HG02798 (cell line): ENCODE results near the gene SPINK4.

Source experiments
- ATAC-seq: cut with Tn5 transposase; IDR thresholded peaks from one replicate; pipeline ENCODE4 v1.9.1; 2021; ENCODE audit warnings: mild to moderate bottlenecking; ENCODE audit not compliant: unreplicated experiment, poor library complexity

Gene SPINK4

DNA sequence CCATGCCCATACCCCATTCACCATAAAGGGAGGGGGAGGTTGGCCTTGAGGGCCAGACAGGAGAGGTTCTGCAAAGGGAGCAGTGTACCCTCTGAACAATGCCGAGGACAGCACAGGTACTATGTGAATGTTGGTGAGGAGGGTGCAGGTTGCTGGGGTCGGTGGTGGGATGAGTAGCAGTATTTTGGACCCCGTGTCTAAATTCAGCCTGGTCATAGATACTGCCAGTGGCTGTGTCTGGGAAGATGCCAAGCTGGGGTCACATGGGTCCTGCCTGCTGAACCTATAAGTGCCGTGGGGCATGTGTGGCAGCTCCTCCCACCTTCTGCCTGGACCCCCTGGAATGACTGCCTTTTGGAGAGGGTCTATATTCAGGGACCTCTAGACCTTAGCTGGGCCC lies 11.4 kb upstream of the SPINK4 start:
- no peak for ATAC-seq

DNA sequence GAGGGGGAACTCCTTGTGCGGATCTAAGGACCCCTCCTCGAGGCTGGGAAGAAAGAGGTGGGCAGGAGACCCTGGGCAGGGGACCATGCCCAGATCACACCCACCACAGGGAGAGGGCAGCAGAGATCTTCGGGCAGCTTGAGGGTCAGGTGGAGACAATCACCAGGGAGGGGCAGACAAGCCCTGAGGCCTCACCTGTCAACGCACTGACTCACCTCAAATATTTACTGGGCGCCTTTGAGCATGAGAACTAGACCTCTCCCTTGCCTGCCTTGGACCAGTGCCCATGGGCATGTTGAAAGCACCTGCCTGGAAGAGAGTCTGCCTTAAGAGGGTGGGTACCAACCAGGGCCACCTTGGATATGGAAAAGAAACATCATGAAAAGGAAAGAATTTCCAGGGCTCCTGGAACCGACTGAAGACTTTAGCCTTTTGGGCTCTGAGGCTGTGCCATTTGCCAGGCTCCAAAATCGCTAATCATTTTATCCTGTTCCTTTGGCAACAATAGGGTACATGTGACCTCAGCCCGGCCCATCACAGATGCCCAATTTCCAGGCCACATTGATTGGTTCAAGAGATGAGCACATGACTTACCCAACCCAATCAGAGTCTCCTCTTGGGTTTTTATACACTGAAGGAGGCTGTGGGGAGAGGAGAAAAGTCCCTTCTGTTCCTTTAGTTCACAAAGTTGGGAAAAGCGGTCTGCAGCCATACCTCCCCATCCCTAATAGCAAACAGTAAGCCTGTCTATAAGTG lies 10.4 kb upstream of the SPINK4 start:
- no peak for ATAC-seq

DNA sequence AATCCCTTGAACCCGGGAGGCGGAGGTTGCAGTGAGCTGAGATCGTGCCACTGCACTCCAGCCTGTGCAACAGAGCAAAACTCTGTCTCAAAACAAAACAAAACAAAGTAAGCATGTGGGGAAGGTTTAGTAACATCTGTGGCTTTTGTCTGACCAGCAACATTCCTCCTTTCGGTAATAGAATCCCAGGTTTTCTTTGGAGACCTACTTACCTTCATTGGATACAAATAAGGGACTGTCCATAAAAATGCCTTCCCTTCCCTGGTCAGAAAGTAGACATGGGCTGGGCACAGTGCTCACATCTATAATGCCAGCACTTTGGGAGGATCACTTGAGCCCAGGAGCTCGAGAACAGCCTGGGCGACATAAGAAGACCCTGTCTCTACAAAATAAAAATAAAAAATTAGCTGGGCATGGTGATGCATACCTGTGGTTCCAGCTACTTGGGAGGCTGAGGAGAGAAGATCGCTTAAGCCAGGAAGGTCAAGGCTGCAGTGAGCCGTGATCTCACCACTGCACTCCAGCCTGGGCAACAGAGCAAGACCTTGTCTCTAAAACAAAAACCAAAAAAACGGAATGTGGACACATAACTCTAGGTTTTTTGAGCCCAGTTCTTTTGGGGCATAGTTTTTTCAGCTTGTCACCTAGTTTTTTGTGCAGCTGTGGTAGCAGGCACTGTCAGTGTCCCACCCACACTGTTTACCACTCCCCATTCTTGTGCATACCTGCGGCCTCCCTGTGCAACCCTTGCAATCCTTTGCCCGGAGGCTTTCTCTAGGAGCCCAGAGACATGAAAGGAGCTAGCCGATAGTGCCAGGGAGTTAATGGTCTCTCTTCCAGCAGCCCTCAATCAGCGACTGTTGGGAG lies 9.0 kb upstream of the SPINK4 start:
- ATAC-seq: no peak

DNA sequence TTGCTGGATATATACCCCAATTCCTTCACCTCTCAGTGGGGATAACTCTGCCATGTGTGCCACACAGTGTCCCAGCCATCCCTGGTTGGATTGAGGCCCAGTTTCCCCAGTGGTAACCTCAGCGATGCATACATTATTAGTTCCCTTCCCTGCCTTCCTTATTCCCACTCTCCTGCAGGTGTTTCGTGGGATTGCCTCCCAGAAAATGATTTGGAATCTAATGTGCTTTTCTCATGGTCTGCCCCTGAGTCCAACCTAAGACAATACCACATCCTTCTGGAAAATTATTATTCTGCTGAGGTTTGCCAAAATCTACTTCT lies 8.4 kb upstream of the SPINK4 start:
- ATAC-seq: no peak

DNA sequence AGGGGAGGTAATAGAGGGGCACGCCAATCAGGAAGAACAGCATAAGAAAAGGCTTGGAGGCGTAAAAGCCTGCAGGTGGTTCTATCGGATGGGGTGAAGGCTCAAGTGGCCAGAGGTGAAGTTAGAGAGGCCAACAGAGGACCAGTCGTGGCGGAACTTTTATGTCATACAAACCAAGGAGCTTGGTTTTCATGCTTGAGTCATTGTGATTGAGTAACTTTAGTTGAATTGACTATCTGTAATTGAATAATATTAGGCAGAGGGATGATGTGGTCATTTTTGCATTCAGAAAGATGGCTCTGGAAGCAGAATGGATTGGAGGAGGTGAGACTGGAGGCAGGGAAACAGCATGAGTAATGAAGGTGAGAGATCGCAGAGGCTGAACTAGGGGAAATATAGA lies 7.2 kb upstream of the SPINK4 start:
- ATAC-seq: no peak

DNA sequence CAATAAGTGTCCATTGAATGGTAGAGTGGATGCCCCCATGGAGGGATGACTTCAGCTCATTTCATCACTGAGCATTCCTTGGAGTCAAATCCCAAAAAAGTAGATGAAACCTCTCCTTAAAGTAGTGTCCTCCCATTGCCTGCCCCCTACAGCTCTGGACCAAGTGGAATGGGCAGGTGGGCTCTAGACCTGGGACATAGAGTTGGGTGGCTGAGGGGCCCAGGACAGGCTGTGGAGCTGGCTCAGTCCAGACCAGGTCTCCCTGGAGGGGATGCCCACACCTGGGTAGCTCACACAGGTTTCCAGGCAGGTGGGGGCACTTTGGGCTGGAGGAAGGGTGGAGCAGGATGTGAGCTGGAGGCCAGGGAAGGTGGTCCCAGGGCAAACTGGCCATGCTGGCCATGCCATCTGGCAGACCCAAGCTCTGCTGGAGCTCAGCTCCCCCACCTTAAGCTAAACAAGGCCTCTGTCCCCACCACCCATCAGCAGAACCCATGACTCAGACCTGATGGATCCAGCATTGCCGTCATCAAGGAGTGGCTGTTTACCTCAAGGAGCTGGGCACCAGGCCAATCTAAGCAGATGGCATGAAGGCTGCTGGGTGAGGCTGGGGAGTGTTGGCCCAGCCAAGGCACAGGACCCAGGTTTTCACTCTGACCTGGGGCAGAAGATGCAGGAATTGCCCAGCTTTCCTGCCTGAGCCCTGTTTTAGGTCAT lies 6.2 kb upstream of the SPINK4 start:
- ATAC-seq: no peak

DNA sequence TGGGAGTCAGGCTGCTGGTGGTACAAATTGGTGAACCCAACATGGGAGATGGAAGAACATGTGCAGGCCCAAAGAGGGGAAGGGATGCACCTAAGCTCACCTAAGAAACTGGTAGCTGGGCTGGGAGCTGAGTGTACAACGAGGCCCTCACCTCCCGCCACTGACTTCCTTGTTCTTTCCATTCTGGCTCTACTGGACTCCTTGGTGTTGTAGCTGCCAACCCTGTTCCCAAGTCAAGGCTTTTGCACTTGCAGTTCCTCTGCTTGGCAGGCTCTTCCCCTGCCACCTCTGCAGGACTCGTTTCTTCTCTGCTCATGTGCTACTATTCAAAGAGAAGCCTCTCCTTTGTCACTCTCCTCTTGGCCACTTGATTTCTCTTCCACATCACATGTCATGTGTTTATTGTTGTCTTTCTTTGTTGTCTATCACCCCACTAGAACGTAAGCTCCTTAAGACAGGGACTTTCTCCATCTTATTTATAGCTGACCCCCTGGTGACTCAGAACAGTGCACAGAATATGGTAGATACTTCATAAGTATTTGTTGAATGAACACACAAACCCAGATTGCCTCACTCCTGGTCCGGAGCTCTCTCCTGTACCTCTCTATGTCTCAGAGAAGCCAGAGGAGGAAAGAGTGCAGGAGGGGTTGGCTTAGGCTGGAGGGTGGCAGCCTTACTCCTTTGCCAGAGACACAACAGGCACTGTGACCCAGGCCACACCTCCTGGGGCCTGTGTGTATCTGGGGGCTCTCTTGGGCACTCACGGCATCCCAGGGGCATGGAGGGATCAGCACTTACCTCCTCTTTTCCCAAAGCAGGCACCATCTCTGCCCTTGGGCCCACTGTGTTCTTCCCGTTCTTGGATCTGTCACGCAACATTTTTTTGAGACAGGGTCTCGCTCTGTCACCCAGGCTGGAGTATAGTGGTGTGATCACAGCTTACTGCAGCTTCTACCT lies 5.2 kb upstream of the SPINK4 start:
- ATAC-seq: no peak

DNA sequence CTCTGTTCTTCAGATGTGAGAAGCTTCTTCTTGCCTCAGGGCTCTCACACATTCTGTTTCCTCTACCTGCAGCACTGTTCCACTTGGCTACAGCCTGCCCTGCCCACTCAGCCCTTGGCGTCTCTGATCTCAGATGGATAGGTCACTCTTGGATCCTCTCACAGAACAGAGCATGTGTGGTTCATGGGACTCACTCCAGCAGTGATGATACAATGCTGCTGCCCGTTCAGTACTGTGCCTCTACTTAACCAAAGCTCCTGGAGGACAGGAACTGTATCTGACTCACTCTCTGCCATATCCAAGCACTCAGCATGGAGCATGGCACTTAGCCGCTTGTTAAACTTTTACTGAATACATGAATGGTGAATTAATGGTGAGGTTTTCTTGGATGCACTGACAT lies 3.4 kb upstream of the SPINK4 start:
- no peak for ATAC-seq

DNA sequence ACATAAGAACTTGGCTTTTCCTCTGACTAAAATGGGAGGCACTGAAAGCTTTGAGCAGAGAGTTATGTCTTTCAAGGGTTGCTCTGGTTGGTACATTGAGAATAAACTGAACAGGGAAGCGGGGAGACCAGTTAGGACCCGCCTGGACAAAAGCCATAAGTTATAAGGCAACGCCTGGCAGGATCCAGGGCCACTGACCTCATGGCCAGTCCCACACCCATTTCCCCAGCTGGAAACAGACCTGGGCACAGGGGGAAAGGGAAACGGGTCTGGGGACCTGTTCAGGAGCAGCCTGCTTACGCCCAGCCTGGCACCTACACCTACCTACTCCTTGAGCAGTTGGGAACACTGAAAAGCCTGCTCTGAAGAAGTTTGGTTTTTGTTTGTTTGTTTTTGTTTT lies 1.3 kb downstream of the SPINK4 start:
- ATAC-seq: no peak

DNA sequence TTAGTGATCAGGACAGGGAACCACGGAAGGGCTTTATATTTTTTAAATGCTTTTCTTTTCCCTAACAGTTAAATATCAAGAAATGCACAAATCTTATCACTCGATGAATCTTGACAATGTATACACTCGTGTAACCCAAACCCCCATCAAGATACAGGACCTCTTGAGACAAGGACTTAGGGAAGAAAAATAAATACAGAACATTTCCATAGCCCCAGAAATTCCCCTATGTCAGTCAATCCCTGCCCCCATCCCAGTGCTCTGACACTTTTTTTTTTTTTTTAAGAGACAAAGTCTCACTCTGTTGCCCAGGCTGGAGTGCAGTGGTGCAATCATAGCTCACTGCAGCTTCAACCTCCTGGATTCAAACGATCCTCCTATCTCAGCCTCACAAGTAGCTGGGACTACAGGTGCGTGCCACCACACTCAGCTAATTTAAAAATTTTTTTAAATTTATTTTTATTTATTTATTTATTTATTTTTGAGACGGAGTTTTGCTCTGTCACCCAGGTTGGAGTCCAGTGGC lies 2.7 kb downstream of the SPINK4 start:
- ATAC-seq: no peak

DNA sequence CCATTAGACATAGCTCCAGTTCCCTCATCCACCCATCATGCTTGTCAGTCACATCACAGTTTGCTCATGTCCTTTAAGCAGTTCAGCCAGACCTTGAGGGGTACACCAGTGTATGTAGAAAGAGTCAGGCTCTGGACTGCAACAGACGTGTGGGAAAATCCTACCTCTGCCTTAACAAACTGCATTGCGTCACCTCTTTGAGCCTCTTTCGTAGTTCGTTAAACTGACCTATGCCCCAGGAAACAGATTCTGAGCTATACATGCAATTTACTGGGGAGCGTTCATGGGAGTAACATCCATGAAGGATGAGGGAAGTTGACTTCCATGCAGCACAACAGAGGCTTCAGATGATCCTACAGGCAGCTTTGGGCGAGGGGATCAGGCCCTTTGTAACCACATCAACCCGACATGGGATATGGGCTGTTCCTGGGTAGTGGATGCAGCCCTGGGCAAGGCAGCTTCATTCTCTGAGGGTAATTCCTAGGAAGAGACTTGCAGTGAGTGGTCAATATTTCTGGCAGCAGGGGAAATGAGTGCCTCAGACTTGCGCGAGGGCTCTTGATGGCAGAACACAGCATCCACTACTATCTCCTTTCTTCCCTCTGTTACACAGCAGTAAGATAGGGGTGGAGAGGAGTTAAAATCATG lies 4.3 kb downstream of the SPINK4 start:
- ATAC-seq: no peak

DNA sequence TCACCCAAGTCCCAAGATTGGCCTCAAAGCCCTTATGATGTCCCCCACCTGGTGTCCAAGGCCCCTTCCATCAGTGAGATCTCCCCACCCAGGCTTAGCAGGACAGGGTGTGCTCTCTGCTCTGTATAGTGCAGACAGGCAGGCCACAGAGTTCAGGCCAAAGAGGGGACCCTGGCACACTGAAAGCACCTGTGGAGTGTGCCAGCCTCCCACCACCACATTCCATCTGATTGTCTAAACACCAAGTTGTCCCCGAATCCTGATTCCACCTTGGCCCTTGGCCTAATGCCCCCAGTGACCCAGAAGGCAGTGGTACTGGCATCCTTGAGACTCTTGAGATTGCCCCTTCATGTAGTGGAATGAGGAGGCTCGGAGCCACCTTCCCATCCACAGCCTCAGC lies 5.4 kb downstream of the SPINK4 start:
- ATAC-seq: no peak

DNA sequence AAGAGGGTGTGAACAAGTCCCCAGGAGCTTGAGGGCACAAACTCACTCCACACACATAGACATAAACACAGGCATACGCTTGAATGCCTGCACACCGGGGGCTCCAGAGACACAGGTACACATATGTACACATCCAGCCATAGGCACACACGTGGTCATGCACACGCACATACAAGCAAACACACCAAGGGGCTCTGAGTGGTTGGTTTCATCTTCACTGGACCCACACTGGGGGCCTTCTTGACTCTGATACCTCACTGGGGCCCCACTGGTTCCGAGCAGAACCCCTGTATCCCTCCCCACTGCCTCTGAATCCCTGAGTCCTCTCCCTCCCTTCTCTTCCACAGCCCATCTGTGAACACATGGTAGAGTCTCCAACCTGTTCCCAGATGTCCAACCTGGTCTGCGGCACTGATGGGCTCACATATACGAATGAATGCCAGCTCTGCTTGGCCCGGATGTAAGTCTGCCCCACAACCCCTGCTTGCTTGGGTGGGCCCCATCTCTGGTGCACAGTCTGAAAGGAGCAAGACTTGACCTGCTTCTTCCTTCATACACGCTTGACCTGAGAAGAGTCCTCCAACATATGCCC lies 6.4 kb downstream of the SPINK4 start:
- no peak for ATAC-seq

DNA sequence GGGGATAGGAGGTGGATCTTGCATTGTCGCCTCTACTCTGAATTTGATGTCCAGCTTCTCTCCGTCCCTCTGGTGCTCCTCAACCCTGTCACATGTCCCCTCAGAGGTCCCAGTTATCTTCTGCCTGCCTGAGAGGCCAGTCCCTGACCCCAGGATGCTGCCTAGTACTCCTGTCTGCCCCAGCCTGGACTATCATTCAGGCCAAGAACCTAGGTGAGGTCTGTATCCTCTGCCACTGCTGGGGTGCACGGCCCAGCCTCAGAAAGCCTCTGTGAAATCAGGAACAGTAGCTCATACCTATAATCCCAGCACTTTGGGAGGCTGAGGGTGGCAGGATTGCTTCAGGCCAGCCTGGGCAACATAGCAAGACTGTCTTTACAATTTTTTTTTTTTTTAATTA lies 8.6 kb downstream of the SPINK4 start:
- ATAC-seq: no peak

DNA sequence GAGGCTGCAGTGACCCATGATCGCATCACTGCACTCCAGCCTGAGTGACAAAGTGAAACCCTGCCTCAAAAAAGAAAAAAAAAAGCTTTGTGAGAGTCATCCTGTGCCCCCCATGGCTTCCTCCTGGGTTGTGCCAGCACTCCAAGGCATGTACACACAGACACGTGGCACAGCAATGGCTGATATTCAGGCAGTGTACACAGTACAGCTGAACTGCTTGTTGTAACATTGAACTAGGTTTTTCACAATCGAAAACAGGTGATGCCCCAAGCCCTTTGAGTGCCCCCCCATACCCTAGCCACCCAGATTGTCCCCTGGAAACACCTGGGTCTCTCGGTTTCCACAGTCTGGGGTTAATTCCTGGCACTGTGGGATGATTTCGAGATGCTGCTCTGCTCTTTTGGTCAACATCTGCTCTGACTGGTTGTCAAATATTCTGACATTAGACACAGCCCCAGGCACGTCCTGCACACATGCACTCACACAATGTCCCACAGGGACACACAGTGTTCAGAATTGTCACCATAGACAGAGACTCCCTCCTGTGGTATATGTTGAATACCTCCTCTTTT lies 9.2 kb downstream of the SPINK4 start:
- peak; percentile 51 for ATAC-seq

DNA sequence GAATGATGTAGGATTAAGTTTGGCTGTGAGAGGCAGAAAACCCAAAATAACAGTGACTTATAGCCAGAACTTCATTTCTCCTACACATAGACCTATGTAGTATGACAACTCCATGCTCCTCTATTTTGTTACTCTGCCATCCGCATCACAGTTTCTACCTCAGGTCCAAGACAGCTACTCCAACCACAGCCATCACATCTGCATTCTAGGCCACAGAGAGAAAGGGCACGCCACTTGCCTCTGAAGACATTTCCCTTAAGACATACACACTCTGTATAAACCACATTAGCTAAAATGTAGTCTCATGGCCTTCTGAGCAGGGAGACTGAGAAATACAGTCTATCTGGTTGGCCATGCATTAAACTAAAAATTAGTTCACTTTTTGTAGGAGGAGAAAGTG lies 10.0 kb downstream of the SPINK4 start:
- ATAC-seq: no peak

DNA sequence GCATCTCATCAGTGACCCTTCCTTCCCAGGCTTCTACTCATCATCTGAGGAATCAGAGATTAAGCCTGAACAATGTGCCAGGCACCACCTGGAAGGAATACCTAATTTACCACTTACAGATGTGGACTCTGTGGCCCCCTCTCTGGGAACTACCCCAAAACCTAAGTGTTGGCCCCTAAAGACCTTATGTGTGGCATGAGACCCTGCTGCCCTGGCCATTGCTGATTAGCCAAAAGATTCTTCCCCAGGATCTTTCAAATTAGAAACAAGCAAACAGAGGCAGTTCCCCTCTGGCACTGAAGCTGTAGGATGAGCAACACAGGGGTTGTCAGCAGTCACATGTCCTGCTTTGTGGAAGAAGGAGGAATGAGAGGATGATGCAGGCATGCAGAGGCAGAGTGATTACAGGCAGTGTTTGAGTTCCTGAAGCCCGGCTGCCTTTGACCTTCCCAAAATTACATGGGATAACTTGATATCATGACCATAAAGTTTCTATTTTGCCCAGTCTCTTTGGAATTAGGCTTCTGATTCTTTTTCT lies 10.6 kb downstream of the SPINK4 start:
- ATAC-seq: no peak

DNA sequence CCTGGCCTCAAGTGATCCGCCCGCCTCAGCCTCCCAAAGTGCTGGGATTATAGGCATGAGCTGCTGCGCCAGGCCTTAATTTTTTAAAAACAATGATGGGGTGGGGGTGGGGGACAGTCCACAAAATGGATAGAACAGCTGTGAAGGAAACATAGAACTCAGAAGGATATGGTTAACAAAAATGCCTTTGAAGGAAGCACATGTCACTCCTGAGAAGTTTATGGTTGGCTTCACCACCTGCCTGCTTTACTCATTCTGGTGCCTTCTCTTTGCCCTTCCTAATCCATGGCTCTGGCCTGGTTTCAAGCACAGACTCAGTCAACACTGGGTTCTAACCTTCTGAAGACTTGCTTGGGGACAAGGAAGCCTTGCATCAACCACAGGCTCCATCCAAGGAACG lies 14.2 kb downstream of the SPINK4 start:
- no peak for ATAC-seq

DNA sequence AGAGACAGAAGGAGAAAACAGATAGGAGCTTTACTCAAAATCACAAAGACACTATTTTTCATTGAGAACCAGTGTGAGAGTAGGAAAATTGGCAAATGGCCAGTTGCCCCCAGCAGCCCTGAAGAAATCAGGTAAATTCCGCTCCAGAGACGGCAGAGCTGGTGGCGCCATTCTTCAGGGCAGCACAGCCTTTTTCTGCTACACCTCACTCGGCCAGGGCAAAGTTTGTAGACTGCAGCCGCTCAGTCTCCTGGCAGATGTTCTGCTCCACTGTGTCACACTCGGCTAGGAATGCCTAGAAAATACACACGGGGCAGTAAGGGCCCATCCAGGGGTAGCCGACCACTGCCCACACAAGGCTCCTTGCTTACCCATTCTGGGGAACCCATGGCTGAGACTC lies 15.0 kb downstream of the SPINK4 start:
- no peak for ATAC-seq
